NCI-H128 (cell line): ENCODE measurements around the gene ASPN.

ENCODE experiments used
- DNase-seq: peaks from one replicate; lab custom pipeline; 2025; ENCODE audit not compliant: unreplicated experiment; lab: John Stamatoyannopoulos, UW

ASPN gene

GRCh38 chr9:92482329-92482728 is at the start of gene ASPN:
TSS of gene ASPN (minus strand) at chr9:92482506.
- no peak for DNase-seq

DNA sequence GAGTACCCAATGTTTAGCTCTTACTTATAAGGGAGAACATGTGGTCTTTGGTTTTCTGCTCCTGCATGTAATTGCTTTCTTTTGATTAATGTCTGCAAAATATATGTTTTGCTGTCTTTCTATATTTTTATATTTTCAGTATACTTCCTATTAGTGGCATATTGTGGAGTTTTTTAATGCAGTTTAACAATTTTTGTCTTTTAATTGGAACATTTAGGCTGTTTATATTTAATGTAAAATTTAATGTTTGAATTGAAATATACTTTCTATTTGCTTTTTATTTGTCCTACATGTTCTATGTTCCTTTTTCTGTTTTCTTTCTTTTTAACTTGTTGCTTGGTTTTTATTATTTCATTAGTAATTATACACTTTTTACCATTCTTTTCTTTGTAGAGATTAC is 48.6 kb upstream of the ASPN start:
- no peak for DNase-seq

DNA sequence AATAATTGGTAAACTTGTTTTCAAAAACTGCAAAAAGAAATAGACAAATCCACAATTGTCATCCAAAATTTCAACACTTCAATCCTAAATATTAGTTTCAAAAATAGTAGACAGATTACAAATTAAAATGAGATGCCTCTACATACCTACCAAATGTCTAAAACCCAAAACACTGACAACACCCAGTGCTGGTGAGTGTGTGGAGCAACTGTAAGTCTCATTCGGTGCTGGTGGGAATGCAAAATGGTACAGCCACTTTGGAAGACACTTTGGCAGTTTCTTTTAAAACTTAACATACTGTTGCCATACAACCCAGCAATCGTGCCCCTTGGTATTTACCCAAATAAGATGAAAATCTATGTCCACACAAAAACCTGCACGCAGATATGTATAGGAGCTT is 46.8 kb upstream of the ASPN start:
- no peak for DNase-seq

DNA sequence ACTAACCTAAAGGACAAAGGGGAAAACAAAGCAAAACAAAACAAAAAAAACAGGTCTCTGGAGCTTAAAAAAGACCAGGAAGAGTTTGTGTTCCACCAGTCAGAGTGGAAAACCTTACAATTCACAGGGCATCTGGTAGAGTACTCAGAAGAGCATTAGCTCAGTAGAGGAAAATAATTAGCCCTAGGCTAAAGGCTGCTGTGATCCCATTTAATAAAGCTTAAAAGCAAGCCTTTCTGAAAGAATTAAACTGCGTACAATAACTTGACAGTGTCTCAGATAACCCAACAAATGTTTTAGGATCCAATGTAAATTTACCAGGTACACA is 46.2 kb upstream of the ASPN start:
- DNase-seq: no peak

GRCh38 chr9:92527832-92528521 is 45.7 kb upstream of the ASPN start:
- DNase-seq: no peak

- DNase-seq: no peak
Measured at GRCh38 chr9:92527291-92527828, 45.1 kb upstream of the ASPN start.

DNA sequence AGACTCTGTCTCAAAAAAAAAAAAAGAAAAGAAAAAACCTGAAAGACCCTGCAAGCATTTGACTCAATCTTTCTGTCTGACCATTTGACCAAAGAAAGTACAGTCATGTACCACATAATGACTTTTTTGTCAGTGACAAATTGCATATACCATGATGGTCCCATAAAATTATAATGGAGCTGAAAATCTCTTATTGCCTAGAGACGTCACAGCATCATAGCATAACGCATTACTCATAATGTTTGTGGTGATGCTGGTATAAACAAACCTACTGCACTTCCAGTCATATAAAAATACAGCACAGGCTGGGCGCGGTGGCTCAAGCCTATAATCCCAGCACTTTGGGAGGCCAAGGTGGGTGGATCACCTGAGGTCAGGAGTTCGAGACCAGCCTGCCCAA is 43.0 kb upstream of the ASPN start:
- DNase-seq: no peak

GRCh38 chr9:92524881-92525280 is 42.6 kb upstream of the ASPN start:
- DNase-seq: no peak

DNA sequence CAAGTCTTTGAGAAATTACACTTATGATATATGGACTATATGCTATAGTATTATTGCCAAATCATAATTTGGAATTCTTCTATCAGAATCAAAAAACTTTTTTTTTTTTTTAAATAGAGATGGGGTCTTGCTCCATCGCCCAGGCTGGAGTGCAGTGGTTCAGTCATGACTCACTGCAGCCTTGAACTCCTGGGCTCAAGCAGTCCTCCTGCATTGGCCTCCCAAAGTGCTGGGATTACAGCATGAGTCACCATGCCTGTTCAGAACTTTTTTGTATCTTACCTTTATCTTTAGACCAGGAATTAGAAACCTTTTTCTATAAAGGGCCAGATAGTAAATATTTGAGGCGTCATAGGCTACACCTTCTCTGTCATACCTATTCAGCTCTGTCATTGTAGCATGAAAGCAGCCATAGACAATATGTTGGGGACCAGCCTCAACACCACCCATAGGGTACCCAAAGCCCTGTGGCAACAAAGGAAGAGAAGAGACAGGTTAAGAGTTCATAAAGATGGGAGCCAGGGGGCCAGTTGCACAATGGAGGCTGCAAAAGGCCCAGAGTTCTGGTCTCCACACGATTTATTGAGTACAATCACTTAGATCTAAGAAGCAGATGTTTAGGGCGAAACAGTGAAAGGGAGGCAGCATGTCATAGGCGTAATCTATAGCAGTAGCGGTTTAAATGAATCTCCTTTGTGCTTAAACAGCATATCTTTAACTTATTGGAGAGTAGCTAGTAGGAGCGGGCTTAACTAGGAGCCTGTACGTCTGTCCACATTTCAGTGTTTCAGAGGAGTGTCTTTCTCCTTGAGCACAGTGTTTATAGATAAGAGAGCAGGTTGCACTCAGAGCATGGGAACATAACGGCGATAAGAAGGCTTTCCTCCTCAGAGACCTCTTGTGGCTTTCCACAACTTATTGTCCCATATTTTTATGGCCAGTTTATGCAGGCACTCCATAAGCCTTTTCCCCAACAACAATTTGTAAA is 41.0 kb upstream of the ASPN start:
- no peak for DNase-seq

- no peak for DNase-seq
Measured at GRCh38 chr9:92520837-92521236, 38.5 kb upstream of the ASPN start.

GRCh38 chr9:92518199-92518598 is 35.9 kb upstream of the ASPN start:
- no peak for DNase-seq

- no peak for DNase-seq
Measured at GRCh38 chr9:92517046-92517445, 34.7 kb upstream of the ASPN start.

DNA sequence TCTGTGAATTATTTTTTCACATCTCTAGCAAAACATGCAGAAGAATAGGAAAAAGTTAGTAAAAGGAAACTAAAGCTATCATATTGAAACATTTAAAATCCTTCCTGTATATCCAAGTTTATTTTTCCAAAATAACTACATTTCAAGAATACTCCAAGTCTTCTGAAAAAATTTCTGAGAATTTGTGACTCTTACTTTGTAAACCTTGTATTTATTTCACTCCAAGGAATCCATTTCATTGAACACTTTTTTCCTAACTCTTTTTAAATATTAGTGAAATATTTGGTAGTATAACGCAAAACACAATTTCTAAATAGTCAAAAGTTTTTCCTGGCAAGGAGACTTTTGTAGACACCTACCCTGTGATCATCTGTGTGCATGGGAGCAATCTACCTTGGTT is 34.2 kb upstream of the ASPN start:
- no peak for DNase-seq

DNA sequence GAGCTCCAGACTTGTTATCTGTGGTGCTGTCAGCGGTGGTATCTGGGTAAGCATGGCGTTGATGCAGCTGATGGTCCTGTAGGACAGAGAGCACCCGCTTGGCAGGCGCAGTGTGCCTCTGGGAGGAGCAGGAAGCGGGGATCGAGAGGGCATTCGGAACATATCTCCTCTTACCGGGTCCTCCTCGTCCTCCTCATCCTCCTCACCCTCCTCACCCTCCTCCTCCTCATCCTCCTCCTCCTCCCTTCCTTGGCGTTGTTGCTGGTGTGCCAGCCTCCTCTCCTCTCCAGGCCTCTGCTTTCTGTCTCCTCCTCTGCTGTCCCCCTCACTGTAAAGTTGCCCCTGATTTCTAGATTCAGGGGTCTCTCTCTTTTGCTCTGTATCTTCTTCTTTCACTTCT is 32.3 kb upstream of the ASPN start:
- DNase-seq: no peak

- DNase-seq: no peak
Measured at GRCh38 chr9:92513349-92513748, 31.0 kb upstream of the ASPN start.

GRCh38 chr9:92512622-92513021 is 30.3 kb upstream of the ASPN start:
- DNase-seq: no peak

DNA sequence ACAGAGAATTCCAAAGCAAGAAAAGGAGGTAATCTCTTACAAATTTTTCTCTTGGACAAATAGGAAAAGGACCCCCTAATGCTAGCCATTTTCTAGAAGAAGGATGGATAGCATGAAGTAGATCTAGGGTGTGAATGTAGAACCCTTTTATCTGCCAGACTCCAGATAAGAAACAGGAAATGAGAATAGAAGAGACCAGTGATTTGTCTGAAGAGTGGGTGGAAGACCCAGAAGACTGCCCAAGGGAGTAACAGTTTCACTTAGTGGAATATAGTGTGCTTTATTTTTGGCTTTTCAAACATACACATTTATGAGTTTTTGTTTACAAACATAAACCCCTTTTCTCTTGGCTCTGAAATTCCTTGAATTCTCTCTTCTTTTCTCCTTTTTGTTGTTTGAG is 28.4 kb upstream of the ASPN start:
- DNase-seq: no peak

- DNase-seq: no peak
Measured at GRCh38 chr9:92509050-92509449, 26.7 kb upstream of the ASPN start.

DNA sequence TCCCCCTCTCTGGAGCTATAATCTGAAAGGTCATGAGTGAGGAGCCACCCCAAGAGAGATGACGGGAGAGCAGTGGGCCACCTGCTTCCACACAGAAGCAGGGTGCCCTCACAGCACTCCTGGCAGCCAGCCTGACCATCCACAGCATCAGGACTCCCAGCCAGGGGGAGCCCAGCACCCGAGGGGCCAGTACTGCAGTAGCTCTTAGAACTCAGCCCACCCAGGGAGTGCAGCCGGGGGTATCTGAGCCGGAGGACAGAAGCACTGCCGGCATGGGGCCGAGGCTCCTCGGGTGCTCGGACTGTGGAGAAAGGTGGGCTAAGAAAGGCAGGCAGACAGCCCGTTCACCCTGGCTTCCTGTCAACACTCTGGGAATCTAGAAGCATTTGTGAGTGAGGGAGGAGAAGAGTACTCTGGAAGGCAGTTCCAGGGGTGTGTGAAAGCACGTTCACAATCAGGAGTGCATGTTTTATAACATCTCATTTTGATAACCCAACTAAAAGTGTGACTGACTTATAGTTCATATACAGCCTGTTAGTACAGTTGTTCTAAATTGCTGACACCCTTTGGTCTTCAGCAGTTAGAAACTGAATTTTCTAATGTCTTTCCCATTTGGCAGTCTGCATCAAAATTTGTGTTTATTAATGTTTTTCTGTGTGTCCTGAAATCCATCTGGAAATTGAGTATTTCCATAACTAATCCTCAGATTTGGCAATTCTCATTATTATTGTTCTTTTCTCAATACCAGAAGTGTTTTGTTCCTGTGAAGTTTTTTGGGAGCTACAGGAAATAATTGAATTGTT is 25.9 kb upstream of the ASPN start:
- no peak for DNase-seq

GRCh38 chr9:92507496-92507895 is 25.2 kb upstream of the ASPN start:
- no peak for DNase-seq

- DNase-seq: no peak
Measured at GRCh38 chr9:92507005-92507404, 24.7 kb upstream of the ASPN start.
